GM12878 (cell line): ENCODE data around the gene CRACDL. TPM values are rescaled to one million over a fixed set of nuclear protein-coding genes. Genes with fewer than 3 reads are reported as not detected.

Source experiments
- ATAC-seq: fragments of 200-7000 bp; cut with Tn5 transposase; 3 replicates; pipeline ENCODE4 v1.9.1; 2020; ENCODE audit warnings: mild to moderate bottlenecking, moderate library complexity
- BruUV-seq: library from RNA; stranded (reverse); fragments of 400-500 nt; replicated peaks from 2 replicates; lab custom pipeline; 2021; lab: Mats Ljungman, UMichigan
- CTCF ChIA-PET: fragments of 300-600 bp; sonication (Branson Sonifier 250); formaldehyde crosslinking; extraction: SDS; loops from one replicate; lab custom pipeline; 2021; ENCODE audit warnings: inconsistent platforms; lab: Yijun Ruan, JAX
- POLR2A ChIA-PET: fragments of 350-600 bp; formaldehyde crosslinking; extraction: SDS; loops from one replicate; lab custom pipeline; 2021; ENCODE audit warnings: inconsistent platforms; lab: Charles Lee
- RAD21 ChIA-PET: fragments of 300-600 bp; sonication (Branson Sonifier 250); formaldehyde crosslinking; loops from one replicate; lab custom pipeline; 2023; ENCODE audit warnings: antibody characterized with exemption; ENCODE audit not compliant: unreplicated experiment; lab: Charles Lee
- SMC1A ChIA-PET: fragments of 300-600 bp; sonication (Branson Sonifier 250); formaldehyde crosslinking; loops from one replicate; lab custom pipeline; 2023; ENCODE audit not compliant: unreplicated experiment, uncharacterized antibody; lab: Charles Lee
- DNase-seq: peaks from one replicate; pipeline ENCODE4 v3.0.0-alpha.2; 2011; ENCODE audit warnings: low read depth, low spot score
- FAIRE-seq: peaks from 3 replicates; lab custom pipeline; 2011; peaks lifted over from hg19 to GRCh38; lab: Jason Lieb, UNC
- H2AFZ ChIP-seq: 2 replicates; pipeline ENCODE4 v1.6.0; 2011; ENCODE audit warnings: low read depth, low read length, control low read depth; ENCODE audit not compliant: control insufficient read depth
- H3K27ac ChIP-seq: 2 replicates; pipeline ENCODE4 v1.5.1; 2011; ENCODE audit warnings: control low read depth; ENCODE audit not compliant: control insufficient read depth, insufficient read depth
- H3K27me3 ChIP-seq, 2 experiments: replicated peaks in 1 of 2; 2 replicates each; pipeline versions ENCODE4 v1.6.0 to v1.6.1; 2011; ENCODE audit warnings: low read length in 1 of 2; ENCODE audit not compliant: control insufficient read depth in 2 of 2, insufficient read depth in 2 of 2
- H3K36me3 ChIP-seq, 2 experiments: 2 replicates each; pipeline ENCODE4 v1.5.1; 2011; ENCODE audit warnings: low read length in 1 of 2; ENCODE audit not compliant: control insufficient read depth in 2 of 2, insufficient read depth in 2 of 2
- H3K4me1 ChIP-seq: 2 replicates; pipeline ENCODE4 v1.6.1; 2011; ENCODE audit warnings: mild to moderate bottlenecking, low read length, moderate library complexity, mixed read lengths; ENCODE audit not compliant: control insufficient read depth, insufficient read depth
- H3K4me2 ChIP-seq: 2 replicates; pipeline ENCODE4 v1.6.0; 2011; ENCODE audit warnings: control low read depth; ENCODE audit not compliant: control insufficient read depth, insufficient read depth
- H3K4me3 ChIP-seq: fragments of 200-600 bp; sonication (generic); 2 replicates; pipeline ENCODE4 v1.5.1; 2016
- H3K79me2 ChIP-seq: 2 replicates; pipeline ENCODE4 v1.6.0; 2011; ENCODE audit warnings: low read length; ENCODE audit not compliant: control insufficient read depth, insufficient read depth
- H3K9ac ChIP-seq: 2 replicates; pipeline ENCODE4 v1.8.0; 2011; ENCODE audit warnings: low read length, control low read depth, mixed read lengths; ENCODE audit not compliant: control insufficient read depth, insufficient read depth
- H3K9me3 ChIP-seq: replicated peaks from 3 replicates; pipeline ENCODE4 v1.5.1; 2011; ENCODE audit warnings: mild to moderate bottlenecking, low read length; ENCODE audit not compliant: control insufficient read depth, insufficient read depth
- H4K20me1 ChIP-seq: 2 replicates; pipeline ENCODE4 v1.6.0; 2011; ENCODE audit not compliant: control insufficient read depth, insufficient read depth
- CBFB ChIP-seq: IDR thresholded peaks from 2 replicates; pipeline ENCODE4 v1.6.1; 2016; ENCODE audit warnings: antibody characterized with exemption, low read depth
- FOS ChIP-seq: IDR thresholded peaks from 3 replicates; pipeline ENCODE4 v1.6.1; 2011; ENCODE audit warnings: borderline replicate concordance; ENCODE audit not compliant: insufficient read length; ENCODE audit errors: extremely low read depth
- MEF2B ChIP-seq: fragments of 450-650 bp; IDR thresholded peaks from 2 replicates; pipeline ENCODE4 v1.6.1; 2018; ENCODE audit warnings: mild to moderate bottlenecking, moderate library complexity; ENCODE audit not compliant: partially characterized antibody, poor library complexity, severe bottlenecking
- PML ChIP-seq: IDR thresholded peaks from 2 replicates; pipeline ENCODE4 v1.6.1; 2012; ENCODE audit warnings: low read length, inconsistent platforms
- PRDM15 ChIP-seq: fragments of 450-650 bp; formaldehyde crosslinking; IDR thresholded peaks from 2 replicates; pipeline ENCODE4 v1.4.0; 2020; ENCODE audit warnings: mild to moderate bottlenecking, moderate library complexity
- STAT1 ChIP-seq: fragments of 450-650 bp; conservative IDR thresholded peaks from 2 replicates; pipeline ENCODE4 v1.6.1; 2014; ENCODE audit warnings: antibody characterized with exemption, mild to moderate bottlenecking
- TAF1 ChIP-seq: IDR thresholded peaks from 2 replicates; pipeline ENCODE4 v1.6.1; 2011; ENCODE audit warnings: mild to moderate bottlenecking, low read depth, low read length, borderline replicate concordance
- ZNF687 ChIP-seq: fragments of 450-650 bp; IDR thresholded peaks from 2 replicates; pipeline ENCODE4 v1.6.1; 2017; ENCODE audit warnings: mild to moderate bottlenecking, moderate library complexity
- WGBS: methylation state at CpG from one replicate; pipeline ENCODE4 v1.1.6; 2016; ENCODE audit warnings: low lambda C conversion rate; ENCODE audit not compliant: insufficient replicate concordance, insufficient coverage; ENCODE audit errors: missing lambda C conversion rate; 5-methylcytosine and 5-hydroxymethylcytosine counted together
- in situ Hi-C: fragments of 300-500 bp; cut with MboI; formaldehyde crosslinking; loops from 9 replicates; pipeline ENCODE4 v1.14.3; 2018; ENCODE audit warnings: mixed read lengths
- intact Hi-C: fragments of 100-400 bp; cut with micrococcal nuclease; formaldehyde crosslinking; loops from one replicate; pipeline ENCODE4 v1.14.2; 2022; ENCODE audit not compliant: unreplicated experiment
- polyA plus RNA-seq, 11 experiments: library from polyadenylated mRNA; depleted of rRNA in 4 of 11; unstranded in 6 of 11; stranded (reverse) in 5 of 11; fragments of >200 nt; fragmentation: Nextera tagmentation in 4 of 11; fragmentation: Illumina TruSeq in 1 of 11; extraction: Ambion mirVana in 4 of 11; extraction: Trizol in 1 of 11; gene quantifications; 1 replicate in 1 of 11; 2 replicates in 10 of 11; pipeline versions ENCODE4 v1.2.1 to v1.2.3, GENCODE V29; 2011 to 2016; ENCODE audit warnings: inconsistent platforms in 2 of 11, missing spikeins in 2 of 11, low read depth in 1 of 11
- total RNA-seq, 4 experiments: library from RNA; depleted of rRNA in 3 of 4; stranded (reverse); fragments of >200 nt in 3 of 4; fragmentation: Illumina TruSeq in 1 of 4; extraction: Trizol in 1 of 4; gene quantifications; 2 replicates each; pipeline versions ENCODE4 v1.2.1 to v1.2.3, GENCODE V29; 2013 to 2021
- TF ChIP-seq, protein P1 (sequence below): IDR thresholded peaks from 2 replicates; pipeline ENCODE4 v1.6.1; 2012; ENCODE audit warnings: low read depth, low read length, improper control_type of control experiment
- TF ChIP-seq, protein P2 (sequence below): IDR thresholded peaks from 2 replicates; pipeline ENCODE4 v1.6.1; 2012; ENCODE audit warnings: mild to moderate bottlenecking, low read depth, low read length

The CRACDL gene
- total and polyA plus RNA-seq, 10 of the 15 experiments (the other 5 are each of a cell fraction or from before 2014, with no cell fraction given) = 0.03 to 0.72 (median 0.14) TPM

DNA sequence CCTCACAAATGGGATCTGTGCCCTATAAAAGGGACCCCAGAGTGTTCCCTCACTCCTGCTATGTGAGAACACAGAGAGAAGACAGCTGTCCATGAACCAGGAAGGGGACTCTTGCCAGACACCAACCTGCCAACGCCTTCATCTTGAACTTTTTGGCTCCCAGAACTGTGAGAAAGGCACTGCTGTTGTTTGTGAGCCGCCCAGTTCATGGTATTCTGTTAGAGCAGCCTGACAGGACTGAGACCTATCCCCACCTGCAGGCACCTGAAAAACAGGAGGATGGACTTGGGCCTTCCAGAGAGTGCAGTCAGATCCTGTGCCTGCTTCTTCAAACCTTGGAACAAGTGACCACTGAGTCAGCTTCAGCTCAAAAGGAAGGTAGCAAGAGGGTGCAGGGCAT, 51.4 kb downstream of the CRACDL start:
- H3K27me3 ChIP-seq = no peaks in the 10 kb centered on the region; a peak in 1 of 4 replicates
- H3K36me3 ChIP-seq = no peaks in the 10 kb centered on the region
- BruUV-seq = no TSS peak
- H2AFZ ChIP-seq = no peak overlapping the region
- ChIA-PET CTCF (interaction anchor here (1.7 kb wide), 1 partner anchor 235 kb away, joined by 3 read pairs; no protein-coding TSS in a partner anchor), POLR2A (interaction anchor here (0.7 kb wide), 1 partner anchor 73 kb away, joined by 3 read pairs; no protein-coding TSS in a partner anchor), RAD21 (no interaction called here), SMC1A (interaction anchor here (1.4 kb wide), 1 partner anchor 181 kb away, joined by 3 read pairs; no protein-coding TSS in a partner anchor)
- intact Hi-C loops (no loop called here), in situ Hi-C loops (no loop called here)
- no peak for ATAC-seq
- H3K9me3 ChIP-seq = peaks cover 2% of the 10 kb centered on the region; the same call in 1 of the 3 replicates
- DNase-seq = no peak
- no peaks in the 10 kb centered on the region for H4K20me1 ChIP-seq
- 3% methylated on average over 2 of the region's 2 CpGs for WGBS
- no peak overlapping the region for H3K27ac ChIP-seq
- H3K9ac ChIP-seq = no peak overlapping the region
- no peak overlapping the region for H3K4me2 ChIP-seq
- FAIRE-seq = no peak
- no peak overlapping the region for H3K4me3 ChIP-seq
- H3K4me1 ChIP-seq = no peaks in the 10 kb centered on the region
- H3K79me2 ChIP-seq = no peaks in the 10 kb centered on the region
- TF ChIP-seq PML (no peak), FOS (no peak), ZNF687 (no peak), TAF1 (no peak), STAT1 (no peak), PRDM15 (CRISPR knock-in tag) (no peak), CBFB (no peak), MEF2B (no peak)
- TF ChIP-seq, protein P1, sequence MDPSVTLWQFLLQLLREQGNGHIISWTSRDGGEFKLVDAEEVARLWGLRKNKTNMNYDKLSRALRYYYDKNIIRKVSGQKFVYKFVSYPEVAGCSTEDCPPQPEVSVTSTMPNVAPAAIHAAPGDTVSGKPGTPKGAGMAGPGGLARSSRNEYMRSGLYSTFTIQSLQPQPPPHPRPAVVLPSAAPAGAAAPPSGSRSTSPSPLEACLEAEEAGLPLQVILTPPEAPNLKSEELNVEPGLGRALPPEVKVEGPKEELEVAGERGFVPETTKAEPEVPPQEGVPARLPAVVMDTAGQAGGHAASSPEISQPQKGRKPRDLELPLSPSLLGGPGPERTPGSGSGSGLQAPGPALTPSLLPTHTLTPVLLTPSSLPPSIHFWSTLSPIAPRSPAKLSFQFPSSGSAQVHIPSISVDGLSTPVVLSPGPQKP = no peak
- TF ChIP-seq, protein P2, sequence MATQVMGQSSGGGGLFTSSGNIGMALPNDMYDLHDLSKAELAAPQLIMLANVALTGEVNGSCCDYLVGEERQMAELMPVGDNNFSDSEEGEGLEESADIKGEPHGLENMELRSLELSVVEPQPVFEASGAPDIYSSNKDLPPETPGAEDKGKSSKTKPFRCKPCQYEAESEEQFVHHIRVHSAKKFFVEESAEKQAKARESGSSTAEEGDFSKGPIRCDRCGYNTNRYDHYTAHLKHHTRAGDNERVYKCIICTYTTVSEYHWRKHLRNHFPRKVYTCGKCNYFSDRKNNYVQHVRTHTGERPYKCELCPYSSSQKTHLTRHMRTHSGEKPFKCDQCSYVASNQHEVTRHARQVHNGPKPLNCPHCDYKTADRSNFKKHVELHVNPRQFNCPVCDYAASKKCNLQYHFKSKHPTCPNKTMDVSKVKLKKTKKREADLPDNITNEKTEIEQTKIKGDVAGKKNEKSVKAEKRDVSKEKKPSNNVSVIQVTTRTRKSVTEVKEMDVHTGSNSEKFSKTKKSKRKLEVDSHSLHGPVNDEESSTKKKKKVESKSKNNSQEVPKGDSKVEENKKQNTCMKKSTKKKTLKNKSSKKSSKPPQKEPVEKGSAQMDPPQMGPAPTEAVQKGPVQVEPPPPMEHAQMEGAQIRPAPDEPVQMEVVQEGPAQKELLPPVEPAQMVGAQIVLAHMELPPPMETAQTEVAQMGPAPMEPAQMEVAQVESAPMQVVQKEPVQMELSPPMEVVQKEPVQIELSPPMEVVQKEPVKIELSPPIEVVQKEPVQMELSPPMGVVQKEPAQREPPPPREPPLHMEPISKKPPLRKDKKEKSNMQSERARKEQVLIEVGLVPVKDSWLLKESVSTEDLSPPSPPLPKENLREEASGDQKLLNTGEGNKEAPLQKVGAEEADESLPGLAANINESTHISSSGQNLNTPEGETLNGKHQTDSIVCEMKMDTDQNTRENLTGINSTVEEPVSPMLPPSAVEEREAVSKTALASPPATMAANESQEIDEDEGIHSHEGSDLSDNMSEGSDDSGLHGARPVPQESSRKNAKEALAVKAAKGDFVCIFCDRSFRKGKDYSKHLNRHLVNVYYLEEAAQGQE = no peak
